ENCODE data around the gene CH25H. TPM values are rescaled to one million over a fixed set of nuclear protein-coding genes. Genes with fewer than 3 reads are reported as not detected.
A peak's percentile ranks its signal among the peaks of the same experiment; 100 is the strongest.

CH25H gene
- total RNA-seq, 1 donor from 2014 or later, result 0.25 TPM

GRCh38 chr10:89238956-89239644, 32.0 kb upstream of the CH25H start:
- TF ChIP-seq CTCF (IDR thresholded peaks at IDR 0.05; ENCODE audit: partially characterized antibody, unreplicated experiment), result no peak
- H3K4me3 Mint-ChIP-seq (ENCODE audit: unreplicated experiment), result no peak overlapping the region
- no peaks in the 10 kb centered on the region for H3K27me3 Mint-ChIP-seq (ENCODE audit: unreplicated experiment)
- H3K27ac Mint-ChIP-seq (ENCODE audit: unreplicated experiment), result no peak overlapping the region
- H3K4me1 Mint-ChIP-seq (ENCODE audit: low read depth, unreplicated experiment), result peaks cover 20% of the 10 kb centered on the region
- peaks cover under 1% of the 10 kb centered on the region for H3K36me3 Mint-ChIP-seq (ENCODE audit: unreplicated experiment)
- no peak for DNase-seq
- peaks cover 2% of the 10 kb centered on the region for H3K9me3 Mint-ChIP-seq (ENCODE audit: unreplicated experiment)

- no peak for DNase-seq
- Mint-ChIP-seq H3K4me1 (ENCODE audit: low read depth, unreplicated experiment) (peaks cover 21% of the 10 kb centered on the region), H3K27me3 (ENCODE audit: unreplicated experiment) (peaks cover 2% of the 10 kb centered on the region), H3K27ac (ENCODE audit: unreplicated experiment) (no peak overlapping the region), H3K36me3 (ENCODE audit: unreplicated experiment) (peaks cover 5% of the 10 kb centered on the region), H3K4me3 (ENCODE audit: unreplicated experiment) (no peak overlapping the region), H3K9me3 (ENCODE audit: unreplicated experiment) (no peaks in the 10 kb centered on the region)
- no peak for TF ChIP-seq CTCF (IDR thresholded peaks at IDR 0.05; ENCODE audit: partially characterized antibody, unreplicated experiment)
Observed at GRCh38 chr10:89237849-89238248, 30.7 kb upstream of the CH25H start.

- TF ChIP-seq CTCF (IDR thresholded peaks at IDR 0.05; ENCODE audit: partially characterized antibody, unreplicated experiment), result no peak
- Mint-ChIP-seq H3K9me3 (ENCODE audit: unreplicated experiment) (no peaks in the 10 kb centered on the region), H3K27me3 (ENCODE audit: unreplicated experiment) (peaks cover 4% of the 10 kb centered on the region), H3K4me1 (ENCODE audit: low read depth, unreplicated experiment) (peaks cover 13% of the 10 kb centered on the region), H3K4me3 (ENCODE audit: unreplicated experiment) (no peak overlapping the region), H3K36me3 (ENCODE audit: unreplicated experiment) (peaks cover 5% of the 10 kb centered on the region), H3K27ac (ENCODE audit: unreplicated experiment) (no peak overlapping the region)
- DNase-seq, result no peak
Observed at GRCh38 chr10:89236226-89236797, 29.2 kb upstream of the CH25H start.

- Mint-ChIP-seq H3K27me3 (ENCODE audit: unreplicated experiment) (peaks cover 4% of the 10 kb centered on the region), H3K27ac (ENCODE audit: unreplicated experiment) (peak overlapping the region; percentile 59), H3K9me3 (ENCODE audit: unreplicated experiment) (no peaks in the 10 kb centered on the region), H3K36me3 (ENCODE audit: unreplicated experiment) (peaks cover 5% of the 10 kb centered on the region), H3K4me3 (ENCODE audit: unreplicated experiment) (no peak overlapping the region), H3K4me1 (ENCODE audit: low read depth, unreplicated experiment) (peaks cover 8% of the 10 kb centered on the region)
- no peak for DNase-seq
- TF ChIP-seq CTCF (IDR thresholded peaks at IDR 0.05; ENCODE audit: partially characterized antibody, unreplicated experiment), result no peak
Observed at GRCh38 chr10:89235073-89235798, 28.1 kb upstream of the CH25H start.

GRCh38 chr10:89233033-89233432, 25.9 kb upstream of the CH25H start:
- Mint-ChIP-seq H3K4me3 (ENCODE audit: unreplicated experiment) (no peak overlapping the region), H3K4me1 (ENCODE audit: low read depth, unreplicated experiment) (peaks cover 4% of the 10 kb centered on the region), H3K9me3 (ENCODE audit: unreplicated experiment) (no peaks in the 10 kb centered on the region), H3K36me3 (ENCODE audit: unreplicated experiment) (peaks cover 5% of the 10 kb centered on the region), H3K27ac (ENCODE audit: unreplicated experiment) (no peak overlapping the region), H3K27me3 (ENCODE audit: unreplicated experiment) (peaks cover 4% of the 10 kb centered on the region)
- no peak for DNase-seq
- no peak for TF ChIP-seq CTCF (IDR thresholded peaks at IDR 0.05; ENCODE audit: partially characterized antibody, unreplicated experiment)
